Measurements from ENCODE around the gene MEIS2.

- TF ChIP-seq CTCF (IDR thresholded peaks at IDR 0.05; ENCODE audit: low read depth, low read length): no peak
- no peak for TF ChIP-seq EZH2phosphoT487 (IDR thresholded peaks at IDR 0.05; ENCODE audit: low read depth)
Measured at GRCh38 chr15:36917411-36918267, 182.7 kb downstream of the MEIS2 start.

Measured in OCI-LY3 (cell line).